ENCODE data around the gene MEGF11. TPM values are rescaled to one million over a fixed set of nuclear protein-coding genes. Genes with fewer than 3 reads are reported as not detected.
"Not testable (repeated sequence)": the region's sequence is repeated elsewhere in the genome, so short reads cannot be mapped to it uniquely, and the experiment has no call there.

MEGF11 gene
- polyA plus RNA-seq, 6 donors from 2014 or later = 1.00 TPM; not detected in 5

DNA sequence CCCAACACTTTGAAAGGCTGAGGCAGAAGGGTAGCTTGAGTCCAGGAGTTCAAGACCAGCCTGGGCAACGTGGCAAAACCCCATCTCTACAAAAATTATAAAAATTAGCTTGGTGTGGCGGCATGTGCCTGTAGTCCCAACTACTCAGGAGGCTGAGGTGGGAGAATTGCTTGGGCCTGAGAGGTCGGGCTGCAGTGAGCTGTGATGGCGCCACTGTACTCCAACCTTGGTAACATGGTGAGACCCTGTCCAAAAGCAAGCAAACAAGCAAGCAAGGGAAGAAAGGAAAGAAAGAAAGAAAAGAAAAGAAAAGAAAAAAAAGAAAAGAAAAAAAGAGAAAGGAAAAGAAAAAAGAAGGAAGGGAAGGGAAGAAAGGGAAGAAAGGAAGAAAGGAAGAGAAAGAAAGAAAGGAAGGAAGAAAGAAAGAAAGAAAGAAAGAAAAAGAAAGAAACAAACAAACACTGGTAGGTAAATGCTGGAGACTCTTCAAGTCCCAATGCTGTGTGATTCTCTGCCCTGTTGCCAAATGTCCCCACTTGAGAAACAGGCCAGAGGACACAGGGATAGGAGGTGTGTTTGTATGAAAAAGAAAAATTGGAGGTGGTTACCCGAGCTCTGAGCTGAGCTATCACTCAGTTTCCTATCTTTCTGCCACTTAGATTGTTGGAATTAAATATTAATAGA lies 263.1 kb downstream of the MEGF11 start:
- Mint-ChIP-seq H3K36me3 (no peaks in the 10 kb centered on the region), H3K4me1 (peaks cover 0 to 5% (median 0%) of the 10 kb centered on the region in 3 donors), H3K27me3 (peaks cover 25 to 56% (median 55%) of the 10 kb centered on the region in 3 donors), H3K4me3 (no peak overlapping the region), H3K27ac (no peak overlapping the region), H3K9me3 (no peaks in the 10 kb centered on the region)
- no peak for DNase-seq
- ATAC-seq (ENCODE audit: low read depth in 2 of 2) = no peak

DNA sequence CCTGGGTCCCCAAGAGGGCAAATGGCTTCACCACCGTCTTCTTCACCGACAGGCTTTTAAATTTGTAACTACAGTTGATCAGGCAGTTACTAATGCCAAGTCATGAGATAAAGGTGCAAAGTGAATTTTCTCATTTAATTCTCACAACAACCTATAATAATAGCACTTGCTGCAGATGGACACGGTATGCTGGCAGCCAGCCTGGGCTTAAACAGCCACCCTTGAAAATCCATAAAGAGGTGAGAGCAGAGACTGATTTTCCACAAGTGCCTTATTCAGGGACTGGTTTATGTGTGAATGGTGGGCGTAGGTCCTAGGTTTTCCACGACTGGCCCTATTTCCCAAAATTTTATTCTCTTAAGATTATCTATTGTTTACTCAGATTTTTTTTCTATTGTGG lies 266.4 kb downstream of the MEGF11 start:
- no peak overlapping the region for H3K27ac Mint-ChIP-seq
- no peak for ATAC-seq (ENCODE audit: low read depth in 2 of 2)
- H3K27me3 Mint-ChIP-seq = peaks cover 18 to 49% (median 41%) of the 10 kb centered on the region in 3 donors

GRCh38 chr15:65986416-65986815 lies 267.1 kb downstream of the MEGF11 start:
- Mint-ChIP-seq H3K27ac (no peak overlapping the region), H3K9me3 (no peaks in the 10 kb centered on the region), H3K36me3 (no peaks in the 10 kb centered on the region), H3K27me3 (peaks cover 18 to 43% (median 34%) of the 10 kb centered on the region in 3 donors), H3K4me3 (no peak overlapping the region), H3K4me1 (peaks cover 7 to 18% (median 14%) of the 10 kb centered on the region in 3 donors)
- ATAC-seq (ENCODE audit: low read depth in 2 of 2) (no peak), DNase-seq (no peak)

More for the DNA sequence above, 266.4 kb downstream of the MEGF11 start:
- no peak for DNase-seq
- Mint-ChIP-seq H3K4me1 (peaks cover 7 to 11% (median 9%) of the 10 kb centered on the region in 3 donors), H3K4me3 (no peak overlapping the region), H3K36me3 (no peaks in the 10 kb centered on the region), H3K9me3 (no peaks in the 10 kb centered on the region)

DNA sequence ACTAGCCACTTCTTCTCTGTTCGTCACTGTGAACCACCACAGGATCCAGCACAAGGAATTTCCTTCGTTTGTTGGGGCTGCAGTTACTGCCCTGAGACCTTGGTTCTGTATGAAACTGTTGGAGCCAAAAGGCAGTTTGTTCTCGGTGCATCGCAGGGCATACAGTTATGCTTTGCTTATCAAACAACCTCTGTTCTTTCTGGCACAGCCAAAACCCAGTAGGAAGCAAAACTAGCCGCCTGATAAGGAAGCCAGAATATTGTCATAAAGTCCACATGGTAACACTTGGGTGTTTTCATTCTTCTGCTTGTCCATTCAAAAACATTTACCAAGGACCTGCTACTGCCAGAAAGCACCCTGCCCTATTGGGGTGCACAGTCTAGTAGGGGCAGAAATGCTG lies 268.2 kb downstream of the MEGF11 start:
- no peak for ATAC-seq (ENCODE audit: low read depth in 2 of 2)
- Mint-ChIP-seq H3K27me3 (peaks cover 12 to 46% (median 29%) of the 10 kb centered on the region in 3 donors), H3K4me3 (no peak overlapping the region), H3K27ac (no peak overlapping the region), H3K36me3 (no peaks in the 10 kb centered on the region), H3K4me1 (peaks cover 7 to 24% (median 15%) of the 10 kb centered on the region in 3 donors), H3K9me3 (no peaks in the 10 kb centered on the region)
- no peak for DNase-seq

DNA sequence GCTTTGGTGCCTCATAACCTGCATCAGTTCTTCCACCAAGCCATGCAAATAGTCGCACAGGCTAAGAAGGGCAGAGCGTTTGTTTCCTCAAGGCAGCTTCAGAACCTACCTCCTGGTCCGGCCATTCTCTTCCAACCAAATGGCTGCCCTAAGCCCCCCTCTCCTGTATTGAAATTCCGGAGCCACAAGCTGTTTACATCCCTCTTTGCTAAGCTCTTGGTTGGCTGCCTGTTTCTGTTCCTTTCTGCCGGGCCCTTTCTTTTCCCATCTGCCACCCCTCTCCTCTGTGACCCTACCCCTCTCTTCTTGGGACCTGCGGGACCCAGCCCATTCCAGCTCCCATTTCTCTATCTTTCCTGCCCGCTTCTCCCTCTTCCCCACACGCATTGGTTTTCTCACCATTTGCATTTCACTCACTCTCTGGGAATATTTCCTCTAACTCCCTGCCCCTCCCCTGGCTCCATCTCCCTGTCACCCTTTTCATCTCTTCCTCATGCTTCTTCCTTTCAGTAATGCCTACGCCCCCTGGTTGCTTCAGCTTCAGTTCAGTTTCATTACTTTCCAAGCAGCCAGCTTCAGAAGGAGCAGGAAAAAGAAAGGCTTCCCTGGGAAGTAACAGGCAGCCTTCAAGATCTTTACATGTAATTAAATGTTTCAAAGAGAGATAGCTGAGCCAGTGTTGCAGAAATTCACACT lies 270.8 kb downstream of the MEGF11 start:
- no peaks in the 10 kb centered on the region for H3K9me3 Mint-ChIP-seq
- H3K27ac Mint-ChIP-seq = peak overlapping the region in 2 of 6 donors; percentile 16 to 45
- peaks cover 12 to 30% (median 17%) of the 10 kb centered on the region in 3 donors for H3K27me3 Mint-ChIP-seq
- ATAC-seq (ENCODE audit: low read depth in 2 of 2) = peak; percentile 1 to 2
- DNase-seq = no peak
- H3K4me1 Mint-ChIP-seq = peaks cover 7 to 24% (median 15%) of the 10 kb centered on the region in 3 donors
- H3K36me3 Mint-ChIP-seq = no peaks in the 10 kb centered on the region
- H3K4me3 Mint-ChIP-seq = peak overlapping the region; percentile 36 to 89 (median 80)

DNA sequence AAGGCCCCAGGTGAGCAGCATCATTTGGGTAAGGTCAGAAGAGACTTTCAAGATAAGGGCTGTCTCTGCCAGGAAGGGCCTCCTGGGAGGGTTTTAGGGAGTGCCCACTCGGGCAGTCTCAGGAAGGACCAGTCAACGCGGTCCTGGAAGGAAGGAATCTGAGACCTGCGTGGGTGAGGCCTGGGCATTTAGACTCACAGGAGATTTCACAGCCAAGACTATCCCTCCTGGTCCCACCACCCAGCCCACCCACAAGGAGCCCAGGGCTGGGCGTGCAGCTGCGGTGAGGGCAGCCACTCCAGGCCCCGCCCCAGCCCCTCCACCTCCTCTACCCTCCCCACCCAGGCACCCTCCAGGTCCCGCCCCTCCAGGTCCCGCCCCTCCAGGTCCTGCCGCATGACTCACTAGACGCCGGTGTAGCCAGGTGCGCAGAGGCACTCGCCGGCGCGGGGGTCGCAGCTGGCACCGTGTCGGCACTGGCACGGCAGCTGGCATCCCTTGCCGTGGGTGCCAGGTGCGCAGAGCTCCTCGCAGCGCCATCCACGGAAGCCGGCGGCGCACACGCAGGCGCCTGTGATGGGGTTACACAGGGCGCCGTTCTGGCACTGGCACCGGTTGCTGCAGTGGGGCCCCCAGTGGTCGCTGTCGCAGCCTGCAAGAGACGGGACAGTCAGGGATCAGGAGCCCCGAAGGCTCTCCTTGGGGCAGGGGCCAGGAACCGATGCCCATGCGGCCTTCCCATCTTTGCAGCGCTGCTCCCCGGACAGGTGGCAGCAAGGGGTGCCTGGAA lies 271.5 kb downstream of the MEGF11 start:
- Mint-ChIP-seq H3K4me3 (peak overlapping the region; percentile 36 to 89 (median 80)), H3K4me1 (peaks cover 7 to 24% (median 15%) of the 10 kb centered on the region in 3 donors), H3K36me3 (no peaks in the 10 kb centered on the region), H3K27ac (peak overlapping the region in 1 of 6 donors; percentile 43), H3K27me3 (peaks cover 12 to 27% (median 17%) of the 10 kb centered on the region in 3 donors), H3K9me3 (no peaks in the 10 kb centered on the region)
- peak; percentile 61 for DNase-seq
- peak; percentile 92 for ATAC-seq (ENCODE audit: low read depth in 2 of 2)

DNA sequence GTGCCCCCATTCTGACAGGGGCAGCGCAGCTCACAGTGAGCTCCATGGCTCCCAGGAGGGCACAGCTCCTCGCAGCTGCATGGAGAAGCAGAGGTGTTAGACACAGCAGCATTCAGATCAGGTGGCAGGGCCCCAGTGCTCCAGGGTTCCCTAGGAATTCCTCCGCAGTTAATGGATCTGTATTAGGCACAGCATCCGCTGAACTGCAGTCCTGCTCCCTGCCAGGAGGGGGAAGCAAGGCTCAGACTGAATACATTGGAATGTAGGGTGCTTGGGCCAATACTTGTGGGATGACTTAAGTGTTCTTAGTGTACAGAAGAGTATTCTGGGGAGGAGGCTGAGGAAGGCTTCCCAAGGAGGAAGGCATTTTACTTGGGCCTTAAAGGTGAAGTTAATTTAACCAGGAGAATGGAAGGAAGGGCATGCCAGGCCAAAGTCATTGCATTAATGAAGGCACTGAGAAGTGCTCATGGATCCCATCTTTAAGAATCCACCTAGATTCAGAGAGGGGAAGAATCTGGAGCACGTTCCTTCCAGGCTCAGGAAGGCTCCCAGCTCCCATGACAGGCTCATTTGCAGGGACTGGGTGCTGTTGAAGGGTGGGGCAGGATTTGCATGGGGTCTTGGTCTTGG lies 272.6 kb downstream of the MEGF11 start:
- no peak for DNase-seq
- no peaks in the 10 kb centered on the region for H3K9me3 Mint-ChIP-seq
- peaks cover 12 to 25% (median 17%) of the 10 kb centered on the region in 3 donors for H3K27me3 Mint-ChIP-seq
- H3K27ac Mint-ChIP-seq = peak overlapping the region in 1 of 6 donors; percentile 20
- peak overlapping the region in 7 of 8 donors; percentile 36 to 89 (median 67) for H3K4me3 Mint-ChIP-seq
- no peak for ATAC-seq (ENCODE audit: low read depth in 2 of 2)
- H3K4me1 Mint-ChIP-seq = peaks cover 7 to 24% (median 15%) of the 10 kb centered on the region in 3 donors
- no peaks in the 10 kb centered on the region for H3K36me3 Mint-ChIP-seq

GRCh38 chr15:65979837-65980236 lies 273.7 kb downstream of the MEGF11 start:
- H3K27me3 Mint-ChIP-seq = peaks cover 8 to 31% (median 26%) of the 10 kb centered on the region in 3 donors
- no peaks in the 10 kb centered on the region for H3K9me3 Mint-ChIP-seq
- peak overlapping the region in 1 of 8 donors; percentile 40 for H3K4me3 Mint-ChIP-seq
- peaks cover 7 to 24% (median 15%) of the 10 kb centered on the region in 3 donors for H3K4me1 Mint-ChIP-seq
- peak overlapping the region in 1 of 6 donors; percentile 87 for H3K27ac Mint-ChIP-seq
- no peak for DNase-seq
- no peaks in the 10 kb centered on the region for H3K36me3 Mint-ChIP-seq
- no peak for ATAC-seq (ENCODE audit: low read depth in 2 of 2)

DNA sequence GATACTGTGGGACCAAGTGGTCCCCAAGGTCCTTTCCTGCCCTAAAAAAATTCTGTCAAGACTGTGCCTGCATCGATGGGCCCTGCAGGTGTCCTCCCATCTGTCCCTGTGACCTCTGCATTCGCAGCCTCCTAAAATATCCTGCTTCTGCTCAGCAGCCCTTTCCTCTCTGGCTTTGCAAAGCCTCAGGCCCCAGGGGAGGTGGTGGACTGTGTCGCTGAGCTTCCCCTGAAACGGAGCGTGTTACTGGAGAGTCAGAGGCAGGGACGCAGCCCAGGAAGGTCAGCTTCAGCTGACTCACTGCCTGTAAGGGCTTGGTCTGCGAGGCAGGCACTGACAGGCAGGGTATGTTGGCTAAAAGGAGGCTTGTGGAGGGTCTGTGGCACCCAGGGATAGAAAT lies 274.2 kb downstream of the MEGF11 start:
- Mint-ChIP-seq H3K36me3 (no peaks in the 10 kb centered on the region), H3K9me3 (no peaks in the 10 kb centered on the region), H3K4me3 (peak overlapping the region in 1 of 8 donors; percentile 40), H3K4me1 (peaks cover 7 to 24% (median 15%) of the 10 kb centered on the region in 3 donors), H3K27me3 (peaks cover 8 to 31% (median 26%) of the 10 kb centered on the region in 3 donors), H3K27ac (peak overlapping the region in 2 of 6 donors; percentile 87 to 88)
- DNase-seq (no peak), ATAC-seq (ENCODE audit: low read depth in 2 of 2) (no peak)

DNA sequence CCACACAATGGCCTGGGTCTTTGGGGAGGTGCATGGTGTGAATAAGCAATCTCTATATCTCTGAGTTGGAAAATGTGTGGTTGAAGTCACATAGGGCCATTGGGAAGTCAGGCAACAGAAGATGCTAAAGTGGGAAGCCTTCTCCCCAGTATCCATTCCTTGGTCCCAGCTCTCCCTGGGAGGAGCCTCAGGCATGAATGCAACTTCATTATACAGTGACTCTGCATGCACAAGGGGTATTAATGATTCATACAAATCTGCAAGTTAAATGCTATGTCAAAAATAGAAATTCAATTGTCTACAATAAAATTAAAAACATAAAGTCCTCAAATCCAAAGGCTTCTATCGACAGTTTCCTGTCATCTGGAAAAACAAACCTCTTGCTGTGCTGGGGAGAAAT lies 275.4 kb downstream of the MEGF11 start:
- DNase-seq (no peak), ATAC-seq (ENCODE audit: low read depth in 2 of 2) (no peak)
- peaks cover 12 to 21% (median 16%) of the 10 kb centered on the region in 3 donors for H3K27me3 Mint-ChIP-seq
- no peaks in the 10 kb centered on the region for H3K36me3 Mint-ChIP-seq
- H3K9me3 Mint-ChIP-seq = no peaks in the 10 kb centered on the region
- no peak overlapping the region for H3K4me3 Mint-ChIP-seq
- H3K4me1 Mint-ChIP-seq = peaks cover 7 to 22% (median 14%) of the 10 kb centered on the region in 3 donors
- H3K27ac Mint-ChIP-seq = no peak overlapping the region

- ATAC-seq (ENCODE audit: low read depth in 2 of 2); DNase-seq; H3K4me3 Mint-ChIP-seq; H3K4me1 Mint-ChIP-seq; H3K9me3 Mint-ChIP-seq; H3K27ac Mint-ChIP-seq; H3K36me3 Mint-ChIP-seq: not testable (repeated sequence)
- H3K27me3 Mint-ChIP-seq = peaks cover 10 to 23% (median 14%) of the 10 kb centered on the region in 3 donors
These were observed 277.4 kb downstream of the MEGF11 start for GRCh38 chr15:65976196-65976595.

- no peak for ATAC-seq (ENCODE audit: low read depth in 2 of 2)
- peaks cover 0 to 2% (median 0%) of the 10 kb centered on the region in 7 donors for H3K9me3 Mint-ChIP-seq
These were observed 281.9 kb downstream of the MEGF11 start for GRCh38 chr15:65971741-65971995.

More at GRCh38 chr15:65971741-65971995, 281.9 kb downstream of the MEGF11 start:
- Mint-ChIP-seq H3K4me3 (no peak overlapping the region), H3K4me1 (no peaks in the 10 kb centered on the region), H3K27ac (no peak overlapping the region), H3K27me3 (peaks cover 18 to 42% (median 27%) of the 10 kb centered on the region in 3 donors), H3K36me3 (no peaks in the 10 kb centered on the region)
- DNase-seq = no peak
